GM21381 (cell line): ENCODE results near the gene RPGRIP1L.

Source experiments
- ATAC-seq: cut with Tn5 transposase; IDR thresholded peaks from one replicate; pipeline ENCODE4 v1.9.1; 2021; ENCODE audit warnings: mild to moderate bottlenecking, moderate library complexity; ENCODE audit not compliant: unreplicated experiment

The RPGRIP1L gene

GRCh38 chr16:53703590-53704444 is at the start of gene RPGRIP1L, which contains the start of gene FTO:
RPGRIP1L (minus strand) TSS chr16:53703859; CDS start chr16:53700723, 3,136 bp downstream.
FTO (plus strand) TSS chr16:53704156.
- peak; percentile 99 for ATAC-seq

GRCh38 chr16:53753431-53753830 is 49.8 kb upstream of the RPGRIP1L start:
- no peak for ATAC-seq

DNA sequence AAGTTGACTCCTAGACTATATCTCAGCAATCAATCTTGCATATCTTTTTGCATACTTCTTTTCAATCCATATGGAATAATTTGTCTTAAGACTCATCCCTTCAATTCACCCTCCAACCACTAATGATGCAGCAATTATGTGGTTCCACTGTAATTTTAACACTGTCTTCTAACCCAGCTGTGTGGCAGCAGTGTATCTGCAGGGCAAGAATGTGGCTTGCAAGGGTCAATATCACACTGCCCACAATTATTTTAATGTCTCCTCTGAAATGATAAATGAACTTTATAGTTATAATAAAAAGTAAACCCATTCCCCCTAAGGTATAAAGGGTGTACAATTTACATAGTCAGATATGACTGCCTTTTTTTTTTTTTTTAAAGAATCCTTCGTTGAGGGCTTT is 48.9 kb upstream of the RPGRIP1L start:
- ATAC-seq: no peak

DNA sequence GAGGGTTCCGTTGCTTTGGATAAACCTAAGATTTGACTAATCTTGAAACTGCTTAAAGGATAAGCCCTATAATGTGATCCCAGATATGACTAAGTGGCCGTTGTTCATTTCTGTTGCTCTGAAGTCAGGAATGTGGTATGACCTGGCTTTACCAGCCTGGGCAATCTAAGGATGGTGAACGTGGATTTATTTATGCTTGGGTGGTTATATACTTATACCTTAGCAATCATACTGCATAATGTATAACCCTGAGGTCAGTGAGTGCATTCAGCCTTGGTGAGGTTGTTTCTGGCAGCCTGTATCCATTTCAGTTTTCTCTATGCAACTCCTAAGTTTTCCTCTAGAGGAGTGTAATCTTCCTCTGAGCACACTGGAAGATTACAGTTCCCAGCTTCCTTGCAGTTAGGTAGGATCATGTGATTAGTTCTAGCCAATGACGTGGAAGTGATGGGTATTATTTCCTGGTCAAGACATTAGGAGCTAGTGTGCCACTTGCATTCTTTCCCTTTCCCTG is 42.2 kb upstream of the RPGRIP1L start:
- ATAC-seq: no peak

DNA sequence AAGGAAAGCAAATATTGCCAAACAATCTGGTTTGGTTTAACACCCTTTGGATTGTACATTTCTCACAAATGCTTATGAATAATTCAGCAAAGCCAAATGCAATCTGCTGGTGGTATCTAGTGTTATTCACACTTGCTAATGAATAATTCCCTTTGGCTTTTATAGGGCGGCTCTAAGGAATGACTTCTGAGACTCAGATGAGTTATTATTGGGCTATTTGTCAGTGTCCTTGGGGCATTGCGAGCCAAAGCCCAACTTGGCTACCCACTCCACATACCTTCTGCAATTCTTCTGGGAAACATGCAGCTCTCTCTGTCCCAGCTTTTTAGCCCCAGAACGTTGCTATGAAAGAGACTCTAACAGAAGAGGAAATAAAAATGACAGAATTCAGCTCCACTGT is 41.4 kb upstream of the RPGRIP1L start:
- ATAC-seq: no peak

GRCh38 chr16:53744449-53744848 is 40.8 kb upstream of the RPGRIP1L start:
- no peak for ATAC-seq

- no peak for ATAC-seq
These were observed 39.5 kb upstream of the RPGRIP1L start for GRCh38 chr16:53743149-53743566.

- ATAC-seq: no peak
These were observed 37.9 kb upstream of the RPGRIP1L start for GRCh38 chr16:53741546-53741945.

DNA sequence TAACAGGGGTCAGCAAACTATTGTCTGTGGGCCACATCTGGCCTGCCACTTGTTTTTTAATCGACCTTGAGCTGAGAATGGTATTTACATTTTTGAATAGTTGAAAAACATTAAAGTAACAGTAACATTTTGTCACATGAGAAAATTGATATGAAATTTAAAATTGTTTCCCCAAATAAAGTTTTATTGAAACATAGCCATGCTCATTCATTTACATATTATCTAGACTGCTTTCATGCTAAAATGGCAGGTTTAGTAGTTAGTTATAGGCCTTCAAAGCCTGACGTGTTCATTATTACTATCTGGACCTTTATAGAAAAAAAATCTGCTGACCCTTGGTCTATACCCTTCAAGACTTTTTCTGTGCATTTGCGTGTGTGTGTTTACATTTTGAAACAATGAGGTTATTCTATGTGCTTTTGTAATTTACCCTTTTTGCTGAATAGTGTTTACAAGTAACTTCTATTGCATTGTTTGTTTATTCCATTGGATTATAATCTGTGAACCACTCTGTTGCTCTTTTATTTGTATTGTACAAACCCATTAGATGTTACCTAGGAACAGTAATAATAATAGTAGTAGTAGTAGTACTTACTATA is 37.4 kb upstream of the RPGRIP1L start:
- ATAC-seq: no peak

- ATAC-seq: no peak
These were observed 36.8 kb upstream of the RPGRIP1L start for GRCh38 chr16:53740476-53740875.

GRCh38 chr16:53737552-53737951 is 33.9 kb upstream of the RPGRIP1L start:
- ATAC-seq: no peak

- no peak for ATAC-seq
These were observed 32.6 kb upstream of the RPGRIP1L start for GRCh38 chr16:53736297-53736696.

- no peak for ATAC-seq
These were observed 31.2 kb upstream of the RPGRIP1L start for GRCh38 chr16:53734908-53735307.

- ATAC-seq: no peak
These were observed 28.8 kb upstream of the RPGRIP1L start for GRCh38 chr16:53732296-53732929.

- ATAC-seq: no peak
These were observed 27.0 kb upstream of the RPGRIP1L start for GRCh38 chr16:53730693-53731092.

DNA sequence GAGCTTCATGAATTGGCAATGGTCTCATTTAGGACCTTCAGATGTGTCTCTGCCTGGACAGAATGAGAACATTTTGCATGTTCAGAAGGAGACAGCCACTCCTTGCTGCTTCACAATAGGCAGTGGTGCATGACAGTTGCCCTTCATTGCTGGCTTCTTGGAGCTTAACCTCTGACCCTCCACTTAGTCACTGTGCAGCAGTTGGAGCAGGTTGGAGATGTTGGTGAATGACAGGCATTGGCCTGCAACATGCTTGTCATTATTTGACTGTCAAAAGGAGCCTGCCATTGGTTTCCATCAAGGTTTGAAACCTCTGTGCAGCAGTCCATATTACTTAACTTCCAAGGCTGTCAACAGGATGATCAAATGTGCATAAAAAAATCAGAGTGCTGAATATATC is 23.0 kb upstream of the RPGRIP1L start:
- ATAC-seq: no peak

DNA sequence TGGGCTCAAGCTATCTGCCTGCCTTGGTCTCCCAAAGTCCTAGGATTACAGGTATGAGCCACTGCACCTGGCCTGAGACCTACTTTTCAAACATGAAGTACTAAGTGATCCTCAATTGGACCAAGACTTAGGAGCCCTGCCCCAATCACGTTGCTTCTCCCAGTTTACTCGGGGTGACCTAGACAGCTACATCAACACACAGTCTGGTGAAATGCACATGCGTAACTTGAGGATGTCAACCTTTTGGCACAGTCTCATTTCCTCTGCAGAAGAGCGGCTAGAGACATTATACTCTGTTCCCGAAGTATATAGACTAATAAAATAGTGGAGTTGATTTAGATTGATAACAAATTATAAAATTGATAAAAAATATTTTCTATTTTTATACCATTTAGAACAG is 17.4 kb upstream of the RPGRIP1L start:
- no peak for ATAC-seq

GRCh38 chr16:53717577-53717976 is 13.9 kb upstream of the RPGRIP1L start:
- ATAC-seq: no peak

DNA sequence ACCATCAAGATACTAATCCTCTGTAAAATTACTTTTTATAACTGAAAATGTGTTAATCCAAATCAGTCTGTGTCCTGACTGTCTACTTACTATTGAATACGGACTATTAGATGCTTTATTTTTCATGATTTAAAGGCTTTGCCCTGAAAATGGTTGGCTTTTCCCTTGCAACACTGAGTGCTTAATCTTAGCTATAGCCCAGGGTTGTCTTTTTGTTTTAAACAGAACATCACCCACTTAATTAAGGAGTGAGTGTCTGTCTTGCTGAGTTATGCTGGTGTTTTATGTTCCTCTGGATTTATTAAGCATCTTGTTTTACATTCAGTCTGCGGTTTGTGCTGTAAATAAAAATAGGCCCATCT is 11.3 kb upstream of the RPGRIP1L start:
- ATAC-seq: no peak

- ATAC-seq: no peak
These were observed 10.8 kb upstream of the RPGRIP1L start for GRCh38 chr16:53714205-53715022.
